Osteoblast (primary cell): ENCODE measurements around the gene SNX22. TPM values are rescaled to one million over a fixed set of nuclear protein-coding genes. Genes with fewer than 3 reads are reported as not detected.

Experiments
- DNase-seq: peaks from one replicate; pipeline ENCODE4 v3.0.0; 2011; ENCODE audit warnings: low spot score, mixed read lengths; ENCODE audit not compliant: insufficient read length; ENCODE audit errors: missing footprints
- H2AFZ ChIP-seq: 2 replicates; pipeline ENCODE4 v1.6.0; 2011; ENCODE audit warnings: mild to moderate bottlenecking, low read length
- H3K27ac ChIP-seq: 2 replicates; pipeline ENCODE4 v1.5.1; 2011; ENCODE audit warnings: mild to moderate bottlenecking, low read depth, low read length, moderate library complexity
- H3K27me3 ChIP-seq: 2 replicates; pipeline ENCODE4 v1.6.0; 2012; ENCODE audit warnings: mild to moderate bottlenecking, control low read depth, inconsistent platforms, low read length, moderate library complexity; ENCODE audit not compliant: insufficient read depth
- H3K36me3 ChIP-seq: 2 replicates; pipeline ENCODE4 v1.5.1; 2011; ENCODE audit warnings: mild to moderate bottlenecking, low read length, control low read depth, moderate library complexity; ENCODE audit not compliant: insufficient read depth
- H3K4me1 ChIP-seq: 2 replicates; pipeline ENCODE4 v1.5.1; 2011; ENCODE audit warnings: mild to moderate bottlenecking, low read length, control low read depth, moderate library complexity; ENCODE audit not compliant: insufficient read depth
- H3K4me2 ChIP-seq: 2 replicates; pipeline ENCODE4 v1.6.0; 2011; ENCODE audit warnings: mild to moderate bottlenecking, low read length; ENCODE audit not compliant: insufficient read depth
- H3K4me3 ChIP-seq: fragments of 200-600 bp; sonication (generic); 3 replicates; pipeline ENCODE4 v1.5.1; 2012; ENCODE audit warnings: mild to moderate bottlenecking, low read length, inconsistent platforms; ENCODE audit not compliant: insufficient read depth
- H3K79me2 ChIP-seq: 2 replicates; pipeline ENCODE4 v1.6.0; 2012; ENCODE audit warnings: mild to moderate bottlenecking, low read length, control low read depth, inconsistent platforms; ENCODE audit not compliant: insufficient read depth
- H3K9me3 ChIP-seq: 2 replicates; pipeline ENCODE4 v1.5.1; 2011; ENCODE audit warnings: low read depth, low read length, control low read depth
- H4K20me1 ChIP-seq: 2 replicates; pipeline ENCODE4 v1.6.0; 2012; ENCODE audit warnings: mild to moderate bottlenecking, low read length, control low read depth; ENCODE audit not compliant: insufficient read depth
- total RNA-seq: library from RNA; depleted of rRNA; stranded (reverse); fragments of >200 nt; gene quantifications from 2 replicates; pipeline ENCODE4 v1.2.3, GENCODE V29; 2012
- TF ChIP-seq, protein P1 (sequence below): IDR thresholded peaks from 2 replicates; pipeline ENCODE4 v1.5.1; 2011; ENCODE audit warnings: mild to moderate bottlenecking, low read depth, low read length, moderate library complexity; ENCODE audit errors: extremely low read depth

SNX22 gene
- total RNA-seq, 1 donor = under 0.01 TPM

DNA sequence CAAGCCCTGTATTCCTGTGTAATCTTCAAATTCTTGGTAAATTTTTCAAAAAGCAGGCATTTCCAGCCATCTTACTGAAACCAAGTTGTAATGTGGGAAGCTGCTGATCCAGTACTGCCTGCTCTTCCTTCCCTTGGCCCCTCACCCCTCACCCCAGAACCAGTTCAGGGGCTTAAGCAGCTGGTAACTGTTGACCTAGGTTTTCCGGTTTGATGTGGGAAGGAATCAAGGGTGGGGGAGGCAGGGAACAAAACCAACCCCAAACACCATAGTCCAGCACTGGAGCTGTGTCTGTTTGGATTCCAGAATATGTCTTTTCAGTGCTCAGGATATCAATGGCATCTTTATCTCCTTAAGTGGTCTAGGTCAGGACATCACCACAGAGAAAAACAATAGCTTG, 29.1 kb upstream of the SNX22 start:
- Histone ChIP-seq H3K4me3 (no peak overlapping the region), H4K20me1 (no peaks in the 10 kb centered on the region), H3K9me3 (no peaks in the 10 kb centered on the region), H3K27me3 (no peaks in the 10 kb centered on the region), H3K27ac (no peak overlapping the region), H2AFZ (no peak overlapping the region), H3K4me1 (no peaks in the 10 kb centered on the region), H3K36me3 (peaks cover 79% of the 10 kb centered on the region), H3K4me2 (no peak overlapping the region), H3K79me2 (no peaks in the 10 kb centered on the region)
- DNase-seq = no peak
- TF ChIP-seq, protein P1, sequence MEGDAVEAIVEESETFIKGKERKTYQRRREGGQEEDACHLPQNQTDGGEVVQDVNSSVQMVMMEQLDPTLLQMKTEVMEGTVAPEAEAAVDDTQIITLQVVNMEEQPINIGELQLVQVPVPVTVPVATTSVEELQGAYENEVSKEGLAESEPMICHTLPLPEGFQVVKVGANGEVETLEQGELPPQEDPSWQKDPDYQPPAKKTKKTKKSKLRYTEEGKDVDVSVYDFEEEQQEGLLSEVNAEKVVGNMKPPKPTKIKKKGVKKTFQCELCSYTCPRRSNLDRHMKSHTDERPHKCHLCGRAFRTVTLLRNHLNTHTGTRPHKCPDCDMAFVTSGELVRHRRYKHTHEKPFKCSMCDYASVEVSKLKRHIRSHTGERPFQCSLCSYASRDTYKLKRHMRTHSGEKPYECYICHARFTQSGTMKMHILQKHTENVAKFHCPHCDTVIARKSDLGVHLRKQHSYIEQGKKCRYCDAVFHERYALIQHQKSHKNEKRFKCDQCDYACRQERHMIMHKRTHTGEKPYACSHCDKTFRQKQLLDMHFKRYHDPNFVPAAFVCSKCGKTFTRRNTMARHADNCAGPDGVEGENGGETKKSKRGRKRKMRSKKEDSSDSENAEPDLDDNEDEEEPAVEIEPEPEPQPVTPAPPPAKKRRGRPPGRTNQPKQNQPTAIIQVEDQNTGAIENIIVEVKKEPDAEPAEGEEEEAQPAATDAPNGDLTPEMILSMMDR = no peak

DNA sequence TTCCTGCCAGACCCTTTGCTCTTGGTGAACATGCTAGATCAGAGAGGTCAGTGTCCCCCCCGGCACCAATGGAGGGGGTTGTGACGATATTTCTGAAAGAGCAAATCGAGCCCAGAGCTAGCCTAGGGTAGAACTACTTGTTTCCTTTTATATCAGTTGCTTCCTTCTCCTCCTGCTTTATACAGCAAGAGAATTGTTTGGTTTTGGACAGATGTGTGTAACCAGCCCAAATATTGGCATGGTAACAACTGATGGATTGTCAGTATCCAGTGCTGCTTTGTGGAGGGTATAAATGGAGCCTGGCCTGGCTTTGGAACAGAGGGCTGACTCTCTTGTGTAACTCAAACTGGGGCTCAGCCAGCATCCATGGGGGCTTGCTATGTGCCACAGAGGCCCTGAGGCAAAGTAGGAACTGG, 28.6 kb upstream of the SNX22 start:
- no peaks in the 10 kb centered on the region for H3K27me3 ChIP-seq
- H2AFZ ChIP-seq = no peak overlapping the region
- no peaks in the 10 kb centered on the region for H4K20me1 ChIP-seq
- no peaks in the 10 kb centered on the region for H3K9me3 ChIP-seq
- H3K4me2 ChIP-seq = no peak overlapping the region
- H3K27ac ChIP-seq = no peak overlapping the region
- TF ChIP-seq, protein P1 = no peak
- no peak overlapping the region for H3K4me3 ChIP-seq
- H3K36me3 ChIP-seq = peaks cover 79% of the 10 kb centered on the region
- H3K4me1 ChIP-seq = no peaks in the 10 kb centered on the region
- DNase-seq = peak; percentile 36
- no peaks in the 10 kb centered on the region for H3K79me2 ChIP-seq

DNA sequence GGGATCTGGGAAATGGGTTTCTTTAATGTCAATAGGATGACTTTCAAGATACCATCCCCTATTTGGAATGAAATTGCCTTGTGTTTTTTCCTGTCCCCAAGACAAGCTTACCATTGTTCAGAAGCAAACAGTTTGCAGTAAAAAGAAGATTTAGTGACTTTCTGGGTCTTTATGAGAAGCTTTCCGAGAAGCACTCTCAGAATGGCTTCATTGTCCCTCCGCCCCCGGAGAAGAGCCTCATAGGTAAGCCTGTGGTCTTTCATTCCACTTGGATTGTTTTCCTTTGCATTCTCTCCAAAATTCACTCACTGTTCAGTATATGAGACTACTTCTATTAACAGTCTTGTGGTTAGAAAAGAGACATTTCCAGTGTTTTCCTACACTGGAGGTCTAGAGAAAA, 25.6 kb upstream of the SNX22 start:
- peaks cover 75% of the 10 kb centered on the region for H3K36me3 ChIP-seq
- H3K9me3 ChIP-seq = no peaks in the 10 kb centered on the region
- no peak for DNase-seq
- no peaks in the 10 kb centered on the region for H4K20me1 ChIP-seq
- no peak overlapping the region for H3K4me2 ChIP-seq
- no peaks in the 10 kb centered on the region for H3K27me3 ChIP-seq
- H3K79me2 ChIP-seq = no peaks in the 10 kb centered on the region
- H3K4me3 ChIP-seq = no peak overlapping the region
- TF ChIP-seq, protein P1 = no peak
- no peak overlapping the region for H2AFZ ChIP-seq
- no peaks in the 10 kb centered on the region for H3K4me1 ChIP-seq
- no peak overlapping the region for H3K27ac ChIP-seq

DNA sequence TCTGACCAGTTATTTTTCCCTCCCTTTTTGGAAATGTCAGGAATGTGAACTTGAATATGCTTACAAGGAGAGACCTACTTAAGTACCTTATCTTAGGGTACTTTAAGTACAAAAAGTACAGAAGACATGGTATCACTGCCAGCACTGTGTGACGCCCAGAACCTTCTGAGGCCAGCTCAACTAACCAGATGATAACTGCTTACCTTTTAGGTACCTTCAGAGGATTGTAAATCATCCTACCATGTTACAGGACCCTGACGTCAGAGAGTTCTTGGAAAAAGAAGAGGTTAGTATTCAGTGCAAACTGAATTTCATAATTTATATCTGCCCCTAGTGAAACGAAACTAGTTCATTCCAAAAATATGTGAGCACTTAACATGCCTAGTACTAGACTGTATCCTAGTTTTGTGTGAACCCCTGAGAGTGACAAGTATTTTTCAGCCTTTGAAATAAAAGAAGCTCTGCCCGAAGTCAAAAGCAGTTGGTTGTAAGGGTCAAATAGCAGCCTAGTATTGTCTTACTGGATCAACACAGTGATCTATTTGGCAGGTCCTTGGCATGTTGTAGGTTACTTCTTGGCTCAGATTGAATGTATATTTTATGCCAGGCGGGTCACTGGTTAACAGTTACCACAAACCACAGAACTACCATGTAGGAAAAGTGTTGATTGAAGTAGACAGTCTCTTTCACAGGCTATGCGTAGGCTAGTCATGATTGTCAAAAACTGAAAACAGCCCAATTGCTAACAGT, 23.8 kb upstream of the SNX22 start:
- Histone ChIP-seq H3K36me3 (peaks cover 78% of the 10 kb centered on the region), H4K20me1 (no peaks in the 10 kb centered on the region)

More for the DNA sequence above, 23.8 kb upstream of the SNX22 start:
- H3K4me3 ChIP-seq = no peak overlapping the region
- H3K27me3 ChIP-seq = no peaks in the 10 kb centered on the region
- no peak overlapping the region for H3K27ac ChIP-seq
- H3K79me2 ChIP-seq = no peaks in the 10 kb centered on the region
- H3K4me2 ChIP-seq = no peak overlapping the region
- TF ChIP-seq, protein P1 = no peak
- no peak for DNase-seq
- no peak overlapping the region for H2AFZ ChIP-seq
- no peaks in the 10 kb centered on the region for H3K9me3 ChIP-seq
- H3K4me1 ChIP-seq = no peaks in the 10 kb centered on the region
